ENCODE results near the gene OSMR. TPM values are rescaled to one million over a fixed set of nuclear protein-coding genes. Genes with fewer than 3 reads are reported as not detected.

The OSMR gene
- total and polyA plus RNA-seq, 9 of the 15 experiments (the other 6 are each of a cell fraction or from before 2014, with no cell fraction given) = 0.18 to 1.7 (median 0.94) TPM

- TF ChIP-seq, protein P1, sequence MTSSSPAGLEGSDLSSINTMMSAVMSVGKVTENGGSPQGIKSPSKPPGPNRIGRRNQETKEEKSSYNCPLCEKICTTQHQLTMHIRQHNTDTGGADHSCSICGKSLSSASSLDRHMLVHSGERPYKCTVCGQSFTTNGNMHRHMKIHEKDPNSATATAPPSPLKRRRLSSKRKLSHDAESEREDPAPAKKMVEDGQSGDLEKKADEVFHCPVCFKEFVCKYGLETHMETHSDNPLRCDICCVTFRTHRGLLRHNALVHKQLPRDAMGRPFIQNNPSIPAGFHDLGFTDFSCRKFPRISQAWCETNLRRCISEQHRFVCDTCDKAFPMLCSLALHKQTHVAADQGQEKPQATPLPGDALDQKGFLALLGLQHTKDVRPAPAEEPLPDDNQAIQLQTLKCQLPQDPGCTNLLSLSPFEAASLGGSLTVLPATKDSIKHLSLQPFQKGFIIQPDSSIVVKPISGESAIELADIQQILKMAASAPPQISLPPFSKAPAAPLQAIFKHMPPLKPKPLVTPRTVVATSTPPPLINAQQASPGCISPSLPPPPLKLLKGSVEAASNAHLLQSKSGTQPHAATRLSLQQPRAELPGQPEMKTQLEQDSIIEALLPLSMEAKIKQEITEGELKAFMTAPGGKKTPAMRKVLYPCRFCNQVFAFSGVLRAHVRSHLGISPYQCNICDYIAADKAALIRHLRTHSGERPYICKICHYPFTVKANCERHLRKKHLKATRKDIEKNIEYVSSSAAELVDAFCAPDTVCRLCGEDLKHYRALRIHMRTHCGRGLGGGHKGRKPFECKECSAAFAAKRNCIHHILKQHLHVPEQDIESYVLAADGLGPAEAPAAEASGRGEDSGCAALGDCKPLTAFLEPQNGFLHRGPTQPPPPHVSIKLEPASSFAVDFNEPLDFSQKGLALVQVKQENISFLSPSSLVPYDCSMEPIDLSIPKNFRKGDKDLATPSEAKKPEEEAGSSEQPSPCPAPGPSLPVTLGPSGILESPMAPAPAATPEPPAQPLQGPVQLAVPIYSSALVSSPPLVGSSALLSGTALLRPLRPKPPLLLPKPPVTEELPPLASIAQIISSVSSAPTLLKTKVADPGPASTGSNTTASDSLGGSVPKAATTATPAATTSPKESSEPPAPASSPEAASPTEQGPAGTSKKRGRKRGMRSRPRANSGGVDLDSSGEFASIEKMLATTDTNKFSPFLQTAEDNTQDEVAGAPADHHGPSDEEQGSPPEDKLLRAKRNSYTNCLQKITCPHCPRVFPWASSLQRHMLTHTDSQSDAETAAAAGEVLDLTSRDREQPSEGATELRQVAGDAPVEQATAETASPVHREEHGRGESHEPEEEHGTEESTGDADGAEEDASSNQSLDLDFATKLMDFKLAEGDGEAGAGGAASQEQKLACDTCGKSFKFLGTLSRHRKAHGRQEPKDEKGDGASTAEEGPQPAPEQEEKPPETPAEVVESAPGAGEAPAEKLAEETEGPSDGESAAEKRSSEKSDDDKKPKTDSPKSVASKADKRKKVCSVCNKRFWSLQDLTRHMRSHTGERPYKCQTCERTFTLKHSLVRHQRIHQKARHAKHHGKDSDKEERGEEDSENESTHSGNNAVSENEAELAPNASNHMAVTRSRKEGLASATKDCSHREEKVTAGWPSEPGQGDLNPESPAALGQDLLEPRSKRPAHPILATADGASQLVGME (CRISPR knock-in tag; IDR thresholded peaks at IDR 0.05) = no peak
- TF ChIP-seq, protein P2, sequence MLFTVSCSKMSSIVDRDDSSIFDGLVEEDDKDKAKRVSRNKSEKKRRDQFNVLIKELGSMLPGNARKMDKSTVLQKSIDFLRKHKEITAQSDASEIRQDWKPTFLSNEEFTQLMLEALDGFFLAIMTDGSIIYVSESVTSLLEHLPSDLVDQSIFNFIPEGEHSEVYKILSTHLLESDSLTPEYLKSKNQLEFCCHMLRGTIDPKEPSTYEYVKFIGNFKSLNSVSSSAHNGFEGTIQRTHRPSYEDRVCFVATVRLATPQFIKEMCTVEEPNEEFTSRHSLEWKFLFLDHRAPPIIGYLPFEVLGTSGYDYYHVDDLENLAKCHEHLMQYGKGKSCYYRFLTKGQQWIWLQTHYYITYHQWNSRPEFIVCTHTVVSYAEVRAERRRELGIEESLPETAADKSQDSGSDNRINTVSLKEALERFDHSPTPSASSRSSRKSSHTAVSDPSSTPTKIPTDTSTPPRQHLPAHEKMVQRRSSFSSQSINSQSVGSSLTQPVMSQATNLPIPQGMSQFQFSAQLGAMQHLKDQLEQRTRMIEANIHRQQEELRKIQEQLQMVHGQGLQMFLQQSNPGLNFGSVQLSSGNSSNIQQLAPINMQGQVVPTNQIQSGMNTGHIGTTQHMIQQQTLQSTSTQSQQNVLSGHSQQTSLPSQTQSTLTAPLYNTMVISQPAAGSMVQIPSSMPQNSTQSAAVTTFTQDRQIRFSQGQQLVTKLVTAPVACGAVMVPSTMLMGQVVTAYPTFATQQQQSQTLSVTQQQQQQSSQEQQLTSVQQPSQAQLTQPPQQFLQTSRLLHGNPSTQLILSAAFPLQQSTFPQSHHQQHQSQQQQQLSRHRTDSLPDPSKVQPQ (CRISPR knock-in tag; IDR thresholded peaks at IDR 0.05; ENCODE audit: borderline replicate concordance) = no peak
- no peak for TF ChIP-seq ZNF696 (CRISPR knock-in tag; conservative IDR thresholded peaks at IDR 0.05)
- TF ChIP-seq XRCC3 (IDR thresholded peaks at IDR 0.05) = no peak
- no peak for TF ChIP-seq ZFP36 (IDR thresholded peaks at IDR 0.05; ENCODE audit: low read depth, low read length, partially characterized antibody)
- TF ChIP-seq, protein P3, sequence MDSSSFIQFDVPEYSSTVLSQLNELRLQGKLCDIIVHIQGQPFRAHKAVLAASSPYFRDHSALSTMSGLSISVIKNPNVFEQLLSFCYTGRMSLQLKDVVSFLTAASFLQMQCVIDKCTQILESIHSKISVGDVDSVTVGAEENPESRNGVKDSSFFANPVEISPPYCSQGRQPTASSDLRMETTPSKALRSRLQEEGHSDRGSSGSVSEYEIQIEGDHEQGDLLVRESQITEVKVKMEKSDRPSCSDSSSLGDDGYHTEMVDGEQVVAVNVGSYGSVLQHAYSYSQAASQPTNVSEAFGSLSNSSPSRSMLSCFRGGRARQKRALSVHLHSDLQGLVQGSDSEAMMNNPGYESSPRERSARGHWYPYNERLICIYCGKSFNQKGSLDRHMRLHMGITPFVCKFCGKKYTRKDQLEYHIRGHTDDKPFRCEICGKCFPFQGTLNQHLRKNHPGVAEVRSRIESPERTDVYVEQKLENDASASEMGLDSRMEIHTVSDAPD (CRISPR knock-in tag; IDR thresholded peaks at IDR 0.05) = no peak
- peak; percentile 55 to 90 (median 79) for TF ChIP-seq YY1 (IDR thresholded peaks at IDR 0.05; ENCODE audit: borderline replicate concordance in 1 of 3, control insufficient read depth in 1 of 3, extremely low read depth in 1 of 3, insufficient read depth in 3 of 3, insufficient read length in 1 of 3, insufficient replicate concordance in 2 of 3, low read depth in 1 of 3, low read length in 2 of 3)
- no peak for TF ChIP-seq MLLT1 (IDR thresholded peaks at IDR 0.05)
- no peak for TF ChIP-seq ZNF668 (CRISPR knock-in tag; IDR thresholded peaks at IDR 0.05)
- no peak for TF ChIP-seq KLF16 (IDR thresholded peaks at IDR 0.05)
- TF ChIP-seq, protein P4, sequence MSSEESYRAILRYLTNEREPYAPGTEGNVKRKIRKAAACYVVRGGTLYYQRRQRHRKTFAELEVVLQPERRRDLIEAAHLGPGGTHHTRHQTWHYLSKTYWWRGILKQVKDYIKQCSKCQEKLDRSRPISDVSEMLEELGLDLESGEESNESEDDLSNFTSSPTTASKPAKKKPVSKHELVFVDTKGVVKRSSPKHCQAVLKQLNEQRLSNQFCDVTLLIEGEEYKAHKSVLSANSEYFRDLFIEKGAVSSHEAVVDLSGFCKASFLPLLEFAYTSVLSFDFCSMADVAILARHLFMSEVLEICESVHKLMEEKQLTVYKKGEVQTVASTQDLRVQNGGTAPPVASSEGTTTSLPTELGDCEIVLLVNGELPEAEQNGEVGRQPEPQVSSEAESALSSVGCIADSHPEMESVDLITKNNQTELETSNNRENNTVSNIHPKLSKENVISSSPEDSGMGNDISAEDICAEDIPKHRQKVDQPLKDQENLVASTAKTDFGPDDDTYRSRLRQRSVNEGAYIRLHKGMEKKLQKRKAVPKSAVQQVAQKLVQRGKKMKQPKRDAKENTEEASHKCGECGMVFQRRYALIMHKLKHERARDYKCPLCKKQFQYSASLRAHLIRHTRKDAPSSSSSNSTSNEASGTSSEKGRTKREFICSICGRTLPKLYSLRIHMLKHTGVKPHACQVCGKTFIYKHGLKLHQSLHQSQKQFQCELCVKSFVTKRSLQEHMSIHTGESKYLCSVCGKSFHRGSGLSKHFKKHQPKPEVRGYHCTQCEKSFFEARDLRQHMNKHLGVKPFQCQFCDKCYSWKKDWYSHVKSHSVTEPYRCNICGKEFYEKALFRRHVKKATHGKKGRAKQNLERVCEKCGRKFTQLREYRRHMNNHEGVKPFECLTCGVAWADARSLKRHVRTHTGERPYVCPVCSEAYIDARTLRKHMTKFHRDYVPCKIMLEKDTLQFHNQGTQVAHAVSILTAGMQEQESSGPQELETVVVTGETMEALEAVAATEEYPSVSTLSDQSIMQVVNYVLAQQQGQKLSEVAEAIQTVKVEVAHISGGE (CRISPR knock-in tag; IDR thresholded peaks at IDR 0.05) = no peak
- no peak for TF ChIP-seq YBX1 (IDR thresholded peaks at IDR 0.05)
These were observed 42.2 kb downstream of the OSMR start (continued) for GRCh38 chr5:38888041-38888440.
